Mononuclear cell (primary cell): ENCODE results near the gene SELE. TPM values are rescaled to one million over a fixed set of nuclear protein-coding genes. Genes with fewer than 3 reads are reported as not detected.
"Not testable (repeated sequence)": the region's sequence is repeated elsewhere in the genome, so short reads cannot be mapped to it uniquely, and the experiment has no call there.

Source experiments
- H3K27me3 ChIP-seq: 2 replicates; pipeline ENCODE4 v1.6.0; 2011; ENCODE audit warnings: low read length, control low read depth; ENCODE audit not compliant: insufficient read depth
- H3K4me1 ChIP-seq: 2 replicates; pipeline ENCODE4 v1.5.1; 2011; ENCODE audit warnings: mild to moderate bottlenecking, low read length, control low read depth; ENCODE audit not compliant: insufficient read depth
- H3K4me3 ChIP-seq: 2 replicates; pipeline ENCODE4 v1.5.1; 2011; ENCODE audit warnings: mild to moderate bottlenecking, low read length, moderate library complexity
- H3K9me3 ChIP-seq: 2 replicates; pipeline ENCODE4 v1.5.1; 2011; ENCODE audit warnings: low read depth, mild to moderate bottlenecking, control low read depth, low read length
- total RNA-seq: library from RNA; depleted of rRNA; stranded (reverse); fragments of >200 nt; gene quantifications from one replicate; pipeline ENCODE4 v1.2.3, GENCODE V29; 2012

The SELE gene
- total RNA-seq, 1 donor, result not detected

- H3K4me3 ChIP-seq, result peak overlapping the region; percentile 80
- no peaks in the 10 kb centered on the region for H3K9me3 ChIP-seq
- peaks cover 56% of the 10 kb centered on the region for H3K4me1 ChIP-seq
- H3K27me3 ChIP-seq, result no peaks in the 10 kb centered on the region
Observed at GRCh38 chr1:169707912-169708604, 25.8 kb downstream of the SELE start.

- no peak overlapping the region for H3K4me3 ChIP-seq
- H3K4me1 ChIP-seq, result peaks cover 77% of the 10 kb centered on the region
- H3K27me3 ChIP-seq, result no peaks in the 10 kb centered on the region
- H3K9me3 ChIP-seq, result no peaks in the 10 kb centered on the region
Observed at GRCh38 chr1:169704797-169705196, 29.1 kb downstream of the SELE start.

- Histone ChIP-seq H3K27me3 (no peaks in the 10 kb centered on the region), H3K4me1 (peaks cover 90% of the 10 kb centered on the region), H3K9me3 (no peaks in the 10 kb centered on the region), H3K4me3 (no peak overlapping the region)
Observed at GRCh38 chr1:169701261-169702005, 32.4 kb downstream of the SELE start.

- no peak overlapping the region for H3K4me3 ChIP-seq
- H3K4me1 ChIP-seq, result peaks cover 92% of the 10 kb centered on the region
- H3K27me3 ChIP-seq, result no peaks in the 10 kb centered on the region
- no peaks in the 10 kb centered on the region for H3K9me3 ChIP-seq
Observed at GRCh38 chr1:169699707-169700106, 34.2 kb downstream of the SELE start.

- no peak overlapping the region for H3K4me3 ChIP-seq
- peaks cover 95% of the 10 kb centered on the region for H3K4me1 ChIP-seq
- H3K9me3 ChIP-seq, result no peaks in the 10 kb centered on the region
- no peaks in the 10 kb centered on the region for H3K27me3 ChIP-seq
Observed at GRCh38 chr1:169698976-169699375, 34.9 kb downstream of the SELE start.

- Histone ChIP-seq H3K27me3 (no peaks in the 10 kb centered on the region), H3K9me3 (no peaks in the 10 kb centered on the region), H3K4me3 (no peak overlapping the region), H3K4me1 (peaks cover 99% of the 10 kb centered on the region)
Observed at GRCh38 chr1:169697755-169698154, 36.1 kb downstream of the SELE start.

- H3K4me1 ChIP-seq, result peaks cover 100% of the 10 kb centered on the region
- H3K27me3 ChIP-seq, result no peaks in the 10 kb centered on the region
- H3K4me3 ChIP-seq, result no peak overlapping the region
- no peaks in the 10 kb centered on the region for H3K9me3 ChIP-seq
Observed at GRCh38 chr1:169696273-169697100, 37.4 kb downstream of the SELE start.

GRCh38 chr1:169694304-169695075, 39.4 kb downstream of the SELE start:
- H3K9me3 ChIP-seq, result no peaks in the 10 kb centered on the region
- H3K27me3 ChIP-seq, result no peaks in the 10 kb centered on the region
- H3K4me3 ChIP-seq, result no peak overlapping the region
- peaks cover 100% of the 10 kb centered on the region for H3K4me1 ChIP-seq

- H3K4me3 ChIP-seq, result no peak overlapping the region
- H3K4me1 ChIP-seq, result peaks cover 100% of the 10 kb centered on the region
- H3K9me3 ChIP-seq, result no peaks in the 10 kb centered on the region
- no peaks in the 10 kb centered on the region for H3K27me3 ChIP-seq
Observed at GRCh38 chr1:169692756-169693460, 41.0 kb downstream of the SELE start.

GRCh38 chr1:169690489-169690888, 43.4 kb downstream of the SELE start:
- Histone ChIP-seq H3K4me1 (peaks cover 81% of the 10 kb centered on the region), H3K27me3 (no peaks in the 10 kb centered on the region), H3K9me3 (no peaks in the 10 kb centered on the region), H3K4me3 (no peak overlapping the region)

- H3K4me3 ChIP-seq, result no peak overlapping the region
- peaks cover 70% of the 10 kb centered on the region for H3K4me1 ChIP-seq
- H3K27me3 ChIP-seq, result no peaks in the 10 kb centered on the region
- no peaks in the 10 kb centered on the region for H3K9me3 ChIP-seq
Observed at GRCh38 chr1:169689395-169689794, 44.5 kb downstream of the SELE start.

GRCh38 chr1:169688377-169688776, 45.5 kb downstream of the SELE start:
- H3K27me3 ChIP-seq, H3K9me3 ChIP-seq, H3K4me3 ChIP-seq: not testable (repeated sequence)
- peaks cover 68% of the 10 kb centered on the region for H3K4me1 ChIP-seq

GRCh38 chr1:169683661-169684060, 50.2 kb downstream of the SELE start:
- Histone ChIP-seq H3K4me3 (no peak overlapping the region), H3K9me3 (no peaks in the 10 kb centered on the region), H3K27me3 (no peaks in the 10 kb centered on the region), H3K4me1 (peaks cover 44% of the 10 kb centered on the region)

- not testable (repeated sequence) for H3K9me3 ChIP-seq, H3K4me3 ChIP-seq, H3K27me3 ChIP-seq
- peaks cover 39% of the 10 kb centered on the region for H3K4me1 ChIP-seq
Observed at GRCh38 chr1:169683168-169683567, 50.7 kb downstream of the SELE start.
